H54 (cell line): ENCODE results near the gene UBE2D2.
"Not testable (repeated sequence)": the region's sequence is repeated elsewhere in the genome, so short reads cannot be mapped to it uniquely, and the experiment has no call there.

Experiments
- DNase-seq: peaks from one replicate; pipeline ENCODE4 v3.0.0; 2011; ENCODE audit warnings: low spot score, mixed read lengths; ENCODE audit not compliant: insufficient read length
- FAIRE-seq: peaks from 3 replicates; lab custom pipeline; 2011; peaks lifted over from hg19 to GRCh38; lab: Jason Lieb, UNC
- POLR2A ChIP-seq: IDR thresholded peaks from 2 replicates; pipeline ENCODE4 v1.6.1; 2011; ENCODE audit warnings: low read depth, mild to moderate bottlenecking, low read length

The UBE2D2 gene

DNA sequence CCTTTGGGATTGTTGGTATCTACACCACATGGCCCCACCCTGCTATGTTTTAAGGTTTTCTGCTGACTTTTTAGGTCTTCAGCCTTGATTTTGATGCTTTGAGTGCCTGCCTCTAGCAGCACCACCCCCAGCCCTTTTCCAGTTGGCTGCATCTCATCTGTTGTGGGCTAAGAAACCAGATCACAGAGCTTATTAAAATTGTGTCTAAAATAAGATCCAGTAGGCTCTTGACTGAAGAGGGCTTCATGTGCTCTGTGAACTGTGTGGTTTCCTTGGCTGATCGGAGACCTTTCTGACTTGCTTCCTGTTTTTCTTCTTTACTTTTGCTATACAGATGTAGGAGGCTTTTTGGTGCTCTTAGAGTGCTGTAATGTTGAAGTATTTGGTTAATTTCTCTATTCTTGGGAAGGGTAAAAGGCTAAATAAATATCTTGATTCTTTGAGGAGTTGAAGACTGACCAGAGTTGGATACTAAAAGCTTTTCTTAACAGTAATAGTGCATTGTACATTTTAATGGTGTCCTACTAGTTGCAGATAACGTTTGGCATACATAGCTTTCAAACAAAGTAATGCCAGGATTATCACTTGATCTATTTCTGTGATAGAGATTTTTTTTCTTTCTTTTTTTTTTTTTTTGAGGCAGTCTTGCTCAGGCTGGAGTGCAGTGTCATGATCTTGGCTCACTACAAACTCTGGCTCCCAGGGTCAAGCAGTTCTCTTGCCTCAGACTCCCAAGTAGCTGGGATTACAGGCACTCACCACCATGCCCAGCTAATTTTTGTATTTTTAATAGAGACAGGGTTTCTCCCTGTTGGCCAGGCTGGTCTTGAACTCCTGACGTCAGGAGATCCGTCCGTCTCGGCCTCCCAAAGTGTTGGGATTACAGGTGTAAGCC lies 4.5 kb downstream of the UBE2D2 start:
- DNase-seq = no peak
- no peak for FAIRE-seq
- no peak for TF ChIP-seq POLR2A

DNA sequence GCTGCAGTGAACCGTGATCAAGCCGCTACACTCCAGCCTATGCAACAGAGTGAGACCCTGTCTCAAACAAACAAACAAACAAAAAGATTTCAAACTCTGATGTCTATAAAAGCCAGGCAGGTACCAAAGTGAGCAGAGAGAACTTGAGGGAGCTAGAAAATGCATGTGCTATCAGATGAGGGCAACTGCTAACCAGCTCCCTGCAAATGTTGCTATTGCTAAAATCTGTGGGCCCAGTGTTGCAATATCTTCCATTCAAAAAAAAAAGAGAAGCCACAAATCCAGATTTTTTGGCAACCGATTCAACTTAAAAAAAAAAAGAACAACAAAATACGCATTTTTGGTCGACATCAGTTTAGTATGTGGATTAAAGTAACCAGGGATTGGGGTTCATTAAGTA lies 5.5 kb downstream of the UBE2D2 start:
- FAIRE-seq = no peak
- TF ChIP-seq POLR2A = no peak
- no peak for DNase-seq

DNA sequence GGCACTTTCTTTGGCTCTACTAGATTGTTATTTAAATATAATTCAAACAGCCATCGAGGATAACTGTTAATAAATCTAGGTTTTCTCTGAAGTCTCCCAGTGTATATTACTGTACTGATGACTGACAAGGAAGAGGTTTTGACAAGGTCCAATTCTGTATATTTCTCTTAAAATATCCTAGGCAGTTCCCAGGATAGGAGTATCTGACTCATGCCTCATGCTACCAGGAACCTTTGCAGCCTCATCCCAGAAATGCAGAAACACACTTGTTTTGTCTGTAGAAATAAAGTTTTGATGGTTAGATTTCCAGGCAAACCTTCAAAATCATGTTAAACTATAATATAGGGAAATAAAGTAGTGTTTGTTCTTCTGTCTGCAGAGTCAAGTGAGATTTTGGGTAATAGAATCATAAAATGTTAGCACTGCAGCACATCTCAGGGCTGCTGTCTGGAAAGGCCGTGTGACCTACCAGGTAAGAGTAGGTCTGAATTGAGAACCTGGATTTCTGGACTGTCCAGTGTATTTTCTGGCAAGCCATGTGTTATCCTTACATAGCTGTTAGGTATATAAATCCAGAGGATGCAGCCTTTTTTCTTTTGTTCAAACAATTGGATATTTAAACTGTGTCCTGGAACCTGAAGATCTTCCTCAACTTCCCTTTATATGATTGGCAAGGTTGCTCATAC lies 8.3 kb downstream of the UBE2D2 start:
- no peak for FAIRE-seq
- DNase-seq = no peak

DNA sequence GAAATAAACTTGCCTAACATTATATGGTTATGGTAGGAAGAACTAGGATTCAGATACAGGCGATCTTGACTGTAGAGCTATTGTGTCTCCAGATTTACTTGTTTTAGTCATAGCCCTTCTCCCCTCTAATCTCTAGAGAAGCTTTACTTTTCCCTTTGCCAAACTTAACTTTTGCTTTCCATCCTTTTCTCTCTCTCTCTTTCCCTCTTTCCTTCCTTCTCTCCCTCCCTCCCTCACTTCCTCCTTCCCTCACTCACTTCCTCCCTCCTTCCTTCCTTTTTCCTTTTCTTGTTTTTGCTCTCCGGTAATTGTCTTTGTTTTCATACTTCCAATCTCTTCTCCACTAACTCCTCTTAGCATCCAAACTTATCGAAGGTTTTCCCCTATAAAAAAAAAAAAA lies 10.4 kb downstream of the UBE2D2 start:
- DNase-seq = no peak
- FAIRE-seq = no peak
- TF ChIP-seq POLR2A = no peak

More for the DNA sequence above, 8.3 kb downstream of the UBE2D2 start:
- TF ChIP-seq POLR2A = no peak

DNA sequence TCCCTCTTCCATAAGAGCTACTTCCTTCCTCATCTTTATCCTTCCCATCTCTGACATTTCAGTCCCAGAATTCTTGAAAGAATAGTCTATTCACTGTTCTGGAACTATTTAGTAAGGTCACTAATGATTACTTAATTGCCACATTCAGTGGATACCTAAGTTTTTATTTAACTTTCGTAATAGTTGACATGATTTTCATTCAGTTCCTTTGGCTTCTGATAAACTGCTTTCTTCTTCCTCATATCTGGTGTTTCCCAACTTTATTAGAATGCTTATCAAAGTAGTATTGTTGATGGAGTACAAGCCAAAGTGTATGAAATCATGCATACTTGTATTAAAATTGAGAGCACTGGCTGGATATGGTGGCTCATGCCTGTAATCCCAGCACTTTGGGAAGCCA lies 10.8 kb downstream of the UBE2D2 start:
- TF ChIP-seq POLR2A = no peak
- no peak for DNase-seq
- FAIRE-seq = no peak

DNA sequence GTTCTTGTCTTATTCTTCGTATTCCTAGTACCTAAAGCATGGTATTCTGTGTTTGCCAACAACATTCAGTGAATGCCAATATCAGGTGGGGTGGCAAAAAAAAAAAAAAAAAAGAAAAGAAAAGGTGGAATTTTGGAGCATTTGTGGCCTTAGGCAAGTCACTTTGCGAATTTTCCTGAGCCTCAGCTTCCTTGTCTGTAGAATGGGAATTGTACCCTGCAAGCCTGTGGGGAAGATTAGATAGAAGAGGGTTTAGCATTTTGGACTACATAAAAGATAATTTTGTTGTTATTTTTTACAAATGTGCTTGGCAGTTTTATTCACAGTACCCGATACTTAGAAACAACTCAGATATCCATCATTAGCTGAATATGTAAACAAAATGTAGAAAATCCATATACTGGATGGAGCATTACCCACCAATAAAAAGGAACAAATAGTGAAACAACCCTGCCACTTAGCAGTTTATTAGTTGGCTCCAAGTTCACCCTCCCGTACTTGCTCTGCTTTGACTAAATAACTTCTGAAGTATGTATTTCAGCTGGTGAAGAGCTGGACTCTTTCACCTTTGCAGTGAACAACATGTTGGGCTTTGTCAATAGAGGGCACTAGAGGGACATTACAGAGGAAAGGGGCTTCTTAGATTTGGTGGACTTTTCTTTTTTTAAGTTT lies 13.6 kb downstream of the UBE2D2 start:
- no peak for TF ChIP-seq POLR2A
- no peak for FAIRE-seq
- no peak for DNase-seq

DNA sequence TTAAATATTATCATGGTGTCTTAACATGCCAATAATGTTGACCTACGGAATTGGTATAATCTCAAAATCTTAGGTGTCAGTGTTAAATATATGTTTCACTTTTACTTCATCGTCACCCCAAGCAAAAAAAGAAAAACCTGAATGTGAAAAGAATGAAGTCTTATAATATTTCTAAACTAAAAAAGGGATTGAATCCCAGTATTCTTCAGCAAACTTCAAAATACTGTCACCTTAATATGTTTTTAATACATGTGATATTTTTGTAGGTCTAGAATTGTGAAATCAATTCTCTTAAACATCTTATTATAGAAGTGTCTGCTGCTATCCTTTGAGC lies 14.1 kb downstream of the UBE2D2 start:
- FAIRE-seq (no peak), DNase-seq (no peak)
- no peak for TF ChIP-seq POLR2A

DNA sequence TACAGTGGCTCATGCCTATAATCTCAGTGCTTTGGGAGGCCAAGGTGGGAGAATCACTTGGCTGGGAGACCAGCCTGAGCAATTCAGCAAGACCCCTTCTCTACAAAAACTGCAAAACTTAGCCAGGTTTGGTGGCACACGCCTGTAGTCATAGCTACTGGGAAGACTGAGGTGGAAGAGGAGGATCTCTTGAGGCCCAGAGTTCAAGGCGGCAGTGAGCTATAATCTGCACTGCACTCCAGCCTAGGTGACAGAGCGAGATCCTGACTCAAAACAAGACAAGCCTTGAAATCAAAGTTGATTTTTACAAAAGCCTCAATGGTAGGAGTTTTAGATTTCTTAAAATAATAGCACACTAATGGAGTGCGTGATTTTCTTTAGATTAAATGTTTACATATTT lies 14.6 kb downstream of the UBE2D2 start:
- FAIRE-seq (no peak), DNase-seq (no peak)
- TF ChIP-seq POLR2A = no peak

DNA sequence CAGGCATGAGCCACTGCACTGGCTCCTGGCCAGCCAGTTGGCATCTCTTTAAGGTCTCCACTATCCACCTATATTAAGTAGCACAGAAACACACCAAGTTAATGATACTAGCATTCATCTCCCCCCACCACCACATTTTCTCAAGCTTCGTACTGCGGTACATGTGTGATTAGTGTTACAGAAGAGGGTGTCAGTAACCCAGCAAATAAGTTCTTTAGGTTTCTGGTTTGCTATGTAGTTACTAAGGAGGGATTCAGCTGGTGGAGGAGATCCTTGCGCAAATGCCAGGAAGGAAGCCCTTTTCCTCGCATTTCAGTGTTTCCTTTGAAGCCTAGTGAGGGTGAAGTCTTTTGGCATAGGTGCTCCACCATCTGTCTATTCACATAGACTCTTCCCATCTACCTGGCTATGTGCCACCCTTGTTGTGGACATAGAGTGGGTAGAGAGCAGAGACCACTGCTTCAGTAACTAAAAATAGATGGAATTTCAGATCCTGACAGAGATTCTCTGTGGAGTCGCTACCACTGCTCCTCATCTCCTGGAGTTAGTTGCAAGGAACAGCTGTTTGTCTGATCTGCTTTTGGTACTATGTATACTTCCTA lies 16.7 kb downstream of the UBE2D2 start:
- no peak for TF ChIP-seq POLR2A
- FAIRE-seq (no peak), DNase-seq (no peak)

DNA sequence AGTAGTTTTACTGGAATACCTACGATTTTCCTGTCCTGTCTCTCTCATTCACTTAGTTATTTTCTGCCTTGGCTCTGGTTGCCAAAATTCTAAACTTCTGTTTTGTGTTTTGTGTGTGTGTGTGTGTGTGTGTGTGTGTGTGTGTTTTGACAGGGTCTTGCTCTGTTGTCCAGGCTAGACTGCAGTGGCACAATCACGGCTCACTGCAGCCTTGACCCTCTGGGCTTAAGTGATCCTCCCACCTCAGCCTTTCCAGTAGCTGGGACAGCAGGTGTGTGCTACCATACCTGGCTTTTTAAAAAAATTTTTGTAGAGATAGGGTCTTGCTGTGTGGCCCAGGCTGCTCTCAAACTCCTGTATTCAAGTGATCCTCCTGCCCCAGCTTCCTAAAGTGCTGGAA lies 17.2 kb downstream of the UBE2D2 start:
- FAIRE-seq = no peak
- DNase-seq = no peak
- no peak for TF ChIP-seq POLR2A

DNA sequence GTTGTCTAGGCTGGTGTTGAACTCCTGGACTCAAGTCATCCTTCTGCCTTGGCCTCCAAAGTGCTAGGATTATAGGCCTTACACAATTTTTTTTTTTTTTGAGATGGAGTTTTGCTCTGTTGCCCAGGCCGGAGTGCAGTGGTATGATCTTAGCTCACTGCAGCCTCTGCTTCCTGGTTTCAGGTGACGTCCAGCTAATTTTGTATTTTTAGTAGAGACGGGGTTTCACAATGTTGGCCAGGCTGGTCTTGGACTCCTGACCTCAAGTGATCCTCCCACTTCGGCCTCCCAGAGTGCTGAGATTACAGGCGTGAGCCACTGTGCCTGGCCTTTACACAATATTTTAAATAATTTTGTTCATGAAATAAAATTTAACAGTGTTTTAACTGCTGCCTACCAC lies 21.0 kb downstream of the UBE2D2 start:
- not testable (repeated sequence) for FAIRE-seq, DNase-seq

DNA sequence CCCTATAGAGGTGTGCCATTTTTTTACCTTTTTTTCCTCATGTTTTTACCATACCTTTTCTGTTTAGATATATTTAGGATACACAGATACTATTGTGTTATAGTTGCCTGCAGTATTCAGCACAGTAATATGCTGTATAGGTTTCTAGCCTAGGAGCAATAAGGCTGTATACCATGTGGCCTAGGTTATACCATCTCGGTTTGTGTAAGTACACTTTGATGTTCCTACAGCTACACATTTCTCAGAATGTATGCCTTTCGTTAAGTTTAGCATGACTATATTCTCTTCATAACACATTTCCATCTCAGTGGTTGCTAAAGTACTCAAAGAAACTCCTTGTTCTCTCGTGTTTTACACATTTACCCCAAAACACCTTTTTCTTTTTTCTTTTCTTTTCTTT lies 23.0 kb downstream of the UBE2D2 start:
- FAIRE-seq (no peak), DNase-seq (no peak)
- no peak for TF ChIP-seq POLR2A

DNA sequence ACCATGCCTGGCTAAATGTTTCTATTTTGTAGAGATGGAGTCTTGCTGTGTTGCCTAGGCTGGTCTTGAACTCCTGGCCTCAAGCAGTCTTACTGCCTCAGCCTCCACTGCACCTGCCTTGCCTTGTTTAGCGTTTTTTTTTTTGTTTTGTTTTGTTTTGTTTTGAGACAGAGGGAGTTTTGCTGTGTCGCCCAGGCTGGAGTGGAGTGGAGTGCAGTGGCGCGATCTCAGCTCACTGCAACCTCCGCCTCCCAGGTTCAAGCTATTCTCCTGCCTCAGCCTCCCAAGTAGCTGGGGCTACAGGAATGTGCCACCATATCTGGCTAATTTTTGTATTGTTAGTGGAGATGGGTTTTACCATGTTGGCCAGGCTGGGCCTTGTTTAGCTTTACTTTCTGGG lies 27.0 kb downstream of the UBE2D2 start:
- not testable (repeated sequence) for DNase-seq, FAIRE-seq

DNA sequence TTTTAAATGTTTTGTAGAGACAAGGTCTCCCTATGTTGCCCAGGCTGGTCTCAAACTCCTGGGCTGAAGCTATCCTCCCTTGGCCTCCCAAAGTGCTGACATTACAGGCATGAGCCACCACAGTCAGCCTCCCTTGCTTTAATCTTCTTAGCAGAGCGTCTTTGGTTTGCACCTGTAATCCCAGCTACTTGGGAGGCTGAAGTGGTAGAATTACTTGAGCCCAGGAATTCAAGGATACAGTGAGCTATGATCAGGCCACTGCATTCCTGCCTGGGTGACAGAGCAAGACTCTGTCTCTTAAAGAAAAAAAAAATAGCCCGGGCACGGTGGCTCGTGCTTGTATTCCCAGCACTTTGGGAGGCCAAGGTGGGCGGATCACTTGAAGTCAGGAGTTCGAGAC lies 27.8 kb downstream of the UBE2D2 start:
- DNase-seq (no peak), FAIRE-seq (no peak)
- no peak for TF ChIP-seq POLR2A
